SK-N-SH (cell line): ENCODE measurements around the gene FAM161A. TPM values are rescaled to one million over a fixed set of nuclear protein-coding genes. Genes with fewer than 3 reads are reported as not detected.

Experiments used
- CTCF ChIA-PET: fragments of 300-600, 350-600 bp; formaldehyde crosslinking; extraction: SDS; loops from one replicate; lab custom pipeline; 2021; lab: Yijun Ruan, JAX
- POLR2A ChIA-PET: fragments of 350-600 bp; sonication (Branson Sonifier 250); formaldehyde crosslinking; extraction: SDS; loops from one replicate; lab custom pipeline; 2020; ENCODE audit warnings: antibody characterized with exemption, inconsistent platforms; lab: Yijun Ruan, JAX
- DNase-seq: peaks from one replicate; pipeline ENCODE4 v3.0.0; 2012
- H2AFZ ChIP-seq: fragments of 200-600 bp; sonication (generic); 2 replicates; pipeline ENCODE4 v1.8.1; 2016; ENCODE audit warnings: antibody characterized with exemption, mild to moderate bottlenecking, low read depth
- H3F3A ChIP-seq: fragments of 200-600 bp; sonication (generic); replicated peaks from 2 replicates; pipeline ENCODE3; 2016; ENCODE audit warnings: antibody characterized with exemption, mild to moderate bottlenecking; ENCODE audit not compliant: insufficient read depth
- H3K27ac ChIP-seq, 2 experiments: fragments of 200-500 bp in 1 of 2; fragments of 200-600 bp in 1 of 2; sonication (Bioruptor generic) in 1 of 2; sonication (generic), shearing (Covaris generic) in 1 of 2; 2 replicates each; pipeline versions ENCODE4 v1.5.1 to v1.6.1; 2014 to 2016; ENCODE audit warnings: low read depth in 2 of 2, inconsistent platforms in 1 of 2, low read length in 1 of 2, mild to moderate bottlenecking in 1 of 2, mixed read lengths in 1 of 2
- H3K27me3 ChIP-seq: fragments of 200-600 bp; sonication (generic), shearing (Covaris generic); 2 replicates; pipeline ENCODE4 v1.6.1; 2016; ENCODE audit warnings: mixed run types; ENCODE audit not compliant: insufficient read depth
- H3K36me3 ChIP-seq, 2 experiments: fragments of 200-500 bp in 1 of 2; fragments of 200-600 bp in 1 of 2; sonication (Bioruptor generic) in 1 of 2; sonication (generic) in 1 of 2; replicated peaks in 1 of 2; 2 replicates each; pipeline versions ENCODE3 to v1.5.1; 2014 to 2016; ENCODE audit warnings: low read length in 1 of 2, mild to moderate bottlenecking in 1 of 2; ENCODE audit not compliant: insufficient read depth in 2 of 2, control insufficient read depth in 1 of 2
- H3K4me1 ChIP-seq, 2 experiments: fragments of 200-500 bp in 1 of 2; fragments of 200-600 bp in 1 of 2; sonication (Bioruptor generic) in 1 of 2; sonication (generic), shearing (Covaris generic) in 1 of 2; 2 replicates each; pipeline versions ENCODE4 v1.5.1 to v1.6.1; 2014 to 2016; ENCODE audit warnings: low read depth in 1 of 2, low read length in 1 of 2, mixed run types in 1 of 2; ENCODE audit not compliant: insufficient read depth in 2 of 2, control insufficient read depth in 1 of 2
- H3K4me2 ChIP-seq: fragments of 200-600 bp; sonication (generic), shearing (Covaris generic); 2 replicates; pipeline ENCODE4 v1.6.1; 2017; ENCODE audit warnings: mixed run types
- H3K4me3 ChIP-seq, 2 experiments: fragments of 200-500 bp in 1 of 2; fragments of 200-600 bp in 1 of 2; sonication (Bioruptor generic) in 1 of 2; sonication (generic), shearing (Covaris generic) in 1 of 2; 2 replicates each; pipeline versions ENCODE4 v1.5.1 to v1.8.1; 2014 to 2016; ENCODE audit warnings: low read depth in 2 of 2, inconsistent platforms in 1 of 2, low read length in 1 of 2, mild to moderate bottlenecking in 1 of 2, mixed read lengths in 1 of 2, moderate library complexity in 1 of 2
- H3K79me2 ChIP-seq: fragments of 200-600 bp; sonication (generic); 2 replicates; pipeline ENCODE4 v1.8.1; 2017; ENCODE audit warnings: mild to moderate bottlenecking; ENCODE audit not compliant: insufficient read depth
- H3K9ac ChIP-seq: fragments of 200-600 bp; sonication (generic); 2 replicates; pipeline ENCODE4 v1.6.1; 2017; ENCODE audit warnings: mixed run types
- H3K9me2 ChIP-seq: fragments of 200-600 bp; sonication (generic); 2 replicates; pipeline ENCODE4 v1.6.1; 2017; ENCODE audit warnings: mixed run types
- H3K9me3 ChIP-seq: fragments of 200-600 bp; sonication (generic); 2 replicates; pipeline ENCODE4 v1.6.1; 2017; ENCODE audit warnings: mixed run types, mild to moderate bottlenecking, moderate library complexity
- H4K20me1 ChIP-seq: fragments of 200-600 bp; sonication (generic); 2 replicates; pipeline ENCODE4 v1.6.1; 2017; ENCODE audit warnings: mild to moderate bottlenecking, mixed run types; ENCODE audit not compliant: insufficient read depth
- IRF3 ChIP-seq: fragments of 150-350 bp; IDR thresholded peaks from 2 replicates; pipeline ENCODE4 v1.6.1; 2016; ENCODE audit warnings: mild to moderate bottlenecking, low read depth, low read length
- NFIC ChIP-seq: IDR thresholded peaks from 2 replicates; pipeline ENCODE4 v1.4.0; 2012; ENCODE audit warnings: borderline replicate concordance
- RAD21 ChIP-seq: IDR thresholded peaks from 2 replicates; pipeline ENCODE4 v1.6.1; 2012; ENCODE audit warnings: mild to moderate bottlenecking, low read length
- RCOR1 ChIP-seq: fragments of 150-350 bp; IDR thresholded peaks from 2 replicates; pipeline ENCODE4 v1.6.1; 2017; ENCODE audit warnings: antibody characterized with exemption, low read length
- WGBS: methylation state at CpG from one replicate; pipeline ENCODE4 v1.1.6; 2017; ENCODE audit warnings: low lambda C conversion rate; 5-methylcytosine and 5-hydroxymethylcytosine counted together
- polyA plus RNA-seq, 3 experiments: library from polyadenylated mRNA; depleted of rRNA; stranded (reverse); fragments of >200 nt; gene quantifications; 2 replicates each; pipeline ENCODE4 v1.2.3, GENCODE V29; 2012
- small RNA-seq, 7 experiments: library from RNA; depleted of rRNA; stranded (forward); fragments of <200 nt; gene quantifications; one replicate each; pipeline ENCODE3, GENCODE V24; 2012

Gene FAM161A
- polyA plus RNA-seq, 1 of the 3 experiments (the other 2 are of a cell fraction) = 0.90 TPM

- no peaks in the 10 kb centered on the region for H3K9me2 ChIP-seq
- POLR2A ChIA-PET = no interaction called here
Observed at GRCh38 chr2:61775956-61776570, 77.8 kb downstream of the FAM161A start.

More at GRCh38 chr2:61775956-61776570, 77.8 kb downstream of the FAM161A start:
- H3K4me1 ChIP-seq = no peaks in the 10 kb centered on the region
- no peak overlapping the region for H3K4me3 ChIP-seq
- no peaks in the 10 kb centered on the region for H3F3A ChIP-seq
- CTCF ChIA-PET = interaction anchor here (1.2 kb wide), 1 partner anchor 17 kb away, joined by 6 read pairs; no protein-coding TSS in a partner anchor
- peaks cover 5% of the 10 kb centered on the region; the same call in 1 of the 2 replicates for H3K9me3 ChIP-seq
- 69% methylated on average over 8 of the region's 8 CpGs for WGBS
- H4K20me1 ChIP-seq = no peaks in the 10 kb centered on the region
- no peak for DNase-seq
- no peak overlapping the region for H2AFZ ChIP-seq
- H3K27me3 ChIP-seq = no peaks in the 10 kb centered on the region
- TF ChIP-seq RCOR1 (no peak), IRF3 (no peak), RAD21 (no peak), NFIC (no peak)
- no peaks in the 10 kb centered on the region for H3K36me3 ChIP-seq
- no peak overlapping the region for H3K9ac ChIP-seq
- H3K79me2 ChIP-seq = no peaks in the 10 kb centered on the region
- no peak overlapping the region for H3K4me2 ChIP-seq
- no peak overlapping the region for H3K27ac ChIP-seq

Small RNA genes lying within 50 kb of the gene (small RNA-seq; reads per million reads assigned to genes)
- 0 to 0.10 (median 0) reads per million in 7 experiments for gene RPS24P7

Other genes starting within 250 kb of the FAM161A start
- 75.0 and 75.1 TPM in 2 replicates for gene CCT4, start 34.6 kb upstream of the FAM161A start, polyA plus RNA-seq (2012; rRNA removed)
- gene COMMD1, start 51.6 kb upstream of the FAM161A start, polyA plus RNA-seq (2012; rRNA removed) = 32.5 and 33.1 TPM in 2 replicates